Spinal cord (tissue), 10 donors: Measurements from ENCODE around the gene LPA. TPM values are rescaled to one million over a fixed set of nuclear protein-coding genes. Genes with fewer than 3 reads are reported as not detected.
"Not testable (repeated sequence)": the region's sequence is repeated elsewhere in the genome, so short reads cannot be mapped to it uniquely, and the experiment has no call there.

Source experiments
- DNase-seq, 6 donors: peaks; one replicate each; pipeline versions ENCODE4 v3.0.0 to v3.0.0-alpha.2; 2013 to 2015; ENCODE audit warnings: low spot score in 6 of 6, low read depth in 4 of 6
- H3K27ac ChIP-seq: one replicate; pipeline ENCODE4 v1.5.1; 2013; ENCODE audit warnings: low read depth, low read length, control low read depth
- H3K27me3 ChIP-seq: one replicate; pipeline ENCODE4 v1.6.1; 2013; ENCODE audit warnings: low read length; ENCODE audit not compliant: control insufficient read depth, insufficient read depth
- H3K36me3 ChIP-seq: one replicate; pipeline ENCODE4 v1.6.1; 2013; ENCODE audit warnings: low read length; ENCODE audit not compliant: control insufficient read depth, insufficient read depth
- H3K4me1 ChIP-seq: one replicate; pipeline ENCODE4 v1.6.1; 2013; ENCODE audit warnings: low read length; ENCODE audit not compliant: control insufficient read depth, insufficient read depth
- H3K4me3 ChIP-seq: one replicate; pipeline ENCODE4 v1.5.1; 2013; ENCODE audit warnings: low read depth, low read length, control low read depth
- H3K9me3 ChIP-seq: one replicate; pipeline ENCODE4 v1.6.1; 2013; ENCODE audit warnings: low read length; ENCODE audit not compliant: control insufficient read depth, insufficient read depth
- WGBS: methylation state at CpG from one replicate; pipeline ENCODE4 v1.1.5; 2013; ENCODE audit warnings: missing lambda C conversion rate; ENCODE audit not compliant: insufficient coverage; 5-methylcytosine and 5-hydroxymethylcytosine counted together
- polyA plus RNA-seq, 2 donors: library from polyadenylated mRNA; unstranded; fragments of 120-200 nt; gene quantifications; one replicate each; pipeline ENCODE4 v1.2.1, GENCODE V29; 2013; ENCODE audit not compliant: insufficient read length in 2 of 2
- total RNA-seq, 2 donors: library from RNA; depleted of rRNA in 1 of 2; stranded (reverse); fragments of 120-200 nt in 1 of 2; fragments of >200 nt in 1 of 2; gene quantifications; one replicate each; pipeline versions ENCODE4 v1.2.3 to v1.2.4, GENCODE V29; 2013 to 2014
- donor health status: healthy.

LPA gene
- total and polyA plus RNA-seq, 4 donors = 1.2 to 1.5 (median 1.2) TPM

DNA sequence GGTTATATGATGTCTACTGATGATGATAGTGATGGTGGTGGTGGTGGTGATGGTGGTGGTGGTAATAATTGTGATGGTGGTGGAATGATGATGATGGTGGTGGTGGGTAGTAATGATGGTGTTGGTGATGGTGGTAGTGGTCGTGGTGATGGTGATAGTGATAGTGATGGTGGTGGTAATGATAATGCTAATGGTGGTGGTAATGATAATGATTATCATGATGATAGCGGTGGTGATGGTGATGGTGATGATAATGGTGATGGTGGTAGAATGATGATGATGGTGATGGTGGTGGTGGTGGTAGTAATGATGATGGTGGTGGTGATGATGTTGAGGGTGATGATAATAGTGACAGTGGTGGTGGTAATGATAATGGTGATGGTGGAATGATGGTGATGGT lies 4.5 kb upstream of the LPA start:
- H3K27ac ChIP-seq = no peak overlapping the region
- whole genome bisulfite sequencing = 67% methylated on average over 2 of the region's 2 CpGs
- no peaks in the 10 kb centered on the region for H3K4me1 ChIP-seq
- no peak overlapping the region for H3K4me3 ChIP-seq
- H3K27me3 ChIP-seq = no peaks in the 10 kb centered on the region
- no peaks in the 10 kb centered on the region for H3K36me3 ChIP-seq
- H3K9me3 ChIP-seq = no peaks in the 10 kb centered on the region
- no peak for DNase-seq

DNA sequence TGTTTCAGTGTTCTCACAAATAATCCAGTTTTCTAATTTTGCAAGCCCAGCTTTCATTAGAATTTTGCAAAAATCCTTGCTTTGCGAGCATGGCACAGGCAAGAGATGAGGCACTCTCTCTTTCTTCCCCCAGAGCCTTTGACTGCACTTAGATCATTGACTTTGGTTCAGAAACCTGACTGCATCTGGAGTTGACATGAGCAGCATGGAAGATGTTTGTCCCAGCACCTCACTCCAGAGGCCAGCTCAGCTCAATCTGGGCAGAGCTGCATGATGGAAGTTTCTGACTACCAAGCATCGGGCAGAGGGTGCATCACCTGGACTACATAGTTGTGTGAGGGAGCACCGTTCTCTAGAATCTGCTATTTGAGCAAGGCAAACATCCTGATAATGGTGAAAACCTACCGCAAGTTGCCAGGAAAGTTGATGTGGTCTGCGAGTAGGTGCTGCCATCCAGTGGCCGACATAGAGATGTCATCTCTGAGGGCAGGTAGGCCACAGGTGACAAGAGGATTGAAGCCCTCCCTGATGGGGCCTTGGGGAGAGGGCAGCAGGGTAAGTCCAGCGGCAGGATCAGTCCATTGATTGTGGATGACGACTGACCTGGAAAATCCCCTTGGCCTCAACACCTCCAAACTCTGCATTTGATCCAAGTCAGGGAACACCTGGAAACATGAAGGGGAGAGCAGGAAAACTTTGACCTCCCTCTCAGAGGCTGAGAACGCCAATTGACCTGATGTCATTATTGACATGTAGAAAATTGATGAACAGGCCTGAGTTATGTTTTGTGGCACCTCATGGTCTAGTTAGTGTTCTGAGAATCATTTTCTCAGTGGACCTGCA lies 3.8 kb upstream of the LPA start:
- no peaks in the 10 kb centered on the region for H3K27me3 ChIP-seq
- 34% methylated on average over 8 of the region's 9 CpGs for WGBS
- DNase-seq = no peak
- H3K36me3 ChIP-seq = no peaks in the 10 kb centered on the region
- H3K9me3 ChIP-seq = no peaks in the 10 kb centered on the region
- no peak overlapping the region for H3K27ac ChIP-seq
- no peaks in the 10 kb centered on the region for H3K4me1 ChIP-seq
- H3K4me3 ChIP-seq = no peak overlapping the region

DNA sequence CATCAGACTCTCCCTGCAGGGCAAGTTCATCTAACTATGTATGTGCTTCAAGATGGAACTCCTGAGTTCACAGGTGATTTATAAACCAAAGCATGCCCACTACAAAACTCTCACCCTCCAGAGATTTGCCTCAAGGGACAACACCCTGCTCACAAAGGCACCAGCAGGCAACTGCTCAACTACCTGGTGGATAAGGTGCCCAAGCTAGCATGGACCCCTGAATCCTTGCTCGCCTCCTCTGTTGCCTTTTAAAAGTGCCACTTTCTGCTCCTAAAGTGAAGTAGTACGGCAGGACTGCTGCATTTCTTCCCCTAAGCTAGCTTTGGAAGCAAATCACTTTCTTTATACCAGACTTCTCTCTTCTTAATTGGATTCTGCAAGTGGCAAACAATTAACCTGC lies 1.2 kb downstream of the LPA start:
- WGBS = 58% methylated on average over 2 of the region's 2 CpGs
- H3K4me3 ChIP-seq = no peak overlapping the region
- H3K4me1 ChIP-seq = no peaks in the 10 kb centered on the region
- H3K36me3 ChIP-seq = no peaks in the 10 kb centered on the region
- no peak overlapping the region for H3K27ac ChIP-seq
- no peaks in the 10 kb centered on the region for H3K27me3 ChIP-seq
- DNase-seq = no peak
- H3K9me3 ChIP-seq = peaks cover 1% of the 10 kb centered on the region

DNA sequence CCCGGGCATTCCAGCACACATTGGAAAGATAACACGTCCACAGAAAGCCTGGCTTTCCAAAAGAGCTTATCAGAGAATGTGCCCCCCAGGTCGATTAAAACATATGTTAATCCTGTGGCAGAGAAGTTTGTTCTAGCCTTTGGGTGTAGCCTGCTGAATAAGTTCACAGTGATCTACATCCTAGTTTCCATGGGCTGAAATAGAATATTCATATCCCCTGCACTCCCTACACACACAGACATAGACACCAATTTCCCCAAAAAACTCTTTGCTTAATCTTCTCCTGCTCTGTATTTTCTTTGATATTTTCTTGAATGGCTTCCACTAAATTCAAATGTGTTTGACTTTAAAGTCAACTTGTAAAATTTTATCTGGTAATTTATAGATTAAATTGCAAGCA lies 1.6 kb downstream of the LPA start:
- Histone ChIP-seq H3K4me3 (no peak overlapping the region), H3K36me3 (no peaks in the 10 kb centered on the region), H3K9me3 (peaks cover 1% of the 10 kb centered on the region), H3K27me3 (no peaks in the 10 kb centered on the region), H3K27ac (no peak overlapping the region), H3K4me1 (no peaks in the 10 kb centered on the region)
- no peak for DNase-seq
- WGBS = 17% methylated on average over 1 of the region's 3 CpGs

DNA sequence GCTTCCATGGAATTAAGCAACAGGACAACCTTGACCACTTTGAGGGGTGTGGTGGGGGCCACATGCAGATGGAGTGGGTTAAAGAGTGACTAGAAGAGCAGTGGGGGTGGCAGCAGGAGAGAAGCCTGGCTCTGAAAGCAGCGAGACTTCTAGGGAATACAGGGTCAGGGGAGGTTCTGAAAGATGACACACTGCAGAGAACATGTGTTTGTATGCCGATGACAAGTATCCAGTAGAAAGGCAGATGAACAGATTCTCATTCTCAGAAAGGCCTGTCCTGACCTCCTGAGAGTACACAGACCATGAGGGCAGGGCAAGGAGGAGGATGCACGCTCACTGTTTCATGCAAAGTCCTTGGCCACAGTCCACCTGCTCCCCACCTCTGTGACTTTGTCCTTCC lies 2.9 kb downstream of the LPA start:
- Histone ChIP-seq H3K9me3 (peaks cover 4% of the 10 kb centered on the region), H3K4me3 (no peak overlapping the region), H3K4me1 (no peaks in the 10 kb centered on the region)

DNA sequence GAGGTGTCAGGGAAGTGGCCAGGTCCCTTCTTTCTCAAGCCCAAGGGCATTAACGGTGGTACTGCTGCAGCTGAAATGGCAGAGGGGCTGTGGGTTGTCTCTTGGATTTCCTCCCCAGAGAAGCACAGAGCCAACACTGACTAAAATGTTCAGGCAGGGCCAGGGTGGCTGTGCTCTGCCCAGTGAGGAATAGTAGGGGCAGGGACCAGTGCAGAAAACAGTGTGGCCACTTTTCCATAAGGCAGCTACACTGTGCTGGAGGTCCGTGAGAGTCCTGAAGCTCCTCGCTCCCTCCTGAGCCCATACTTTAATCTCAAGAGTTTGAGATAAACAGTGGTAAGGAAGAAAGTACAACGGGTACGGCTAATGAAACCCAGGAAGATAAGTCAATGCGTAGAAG lies 4.5 kb downstream of the LPA start:
- no peaks in the 10 kb centered on the region for H3K4me1 ChIP-seq
- H3K27ac ChIP-seq = no peak overlapping the region
- DNase-seq = no peak
- H3K36me3 ChIP-seq = no peaks in the 10 kb centered on the region
- no peak overlapping the region for H3K4me3 ChIP-seq
- no peaks in the 10 kb centered on the region for H3K27me3 ChIP-seq
- WGBS = 60% methylated on average over 1 of the region's 6 CpGs
- peaks cover 4% of the 10 kb centered on the region for H3K9me3 ChIP-seq

More for the DNA sequence above, 2.9 kb downstream of the LPA start:
- Histone ChIP-seq H3K36me3 (no peaks in the 10 kb centered on the region), H3K27ac (no peak overlapping the region), H3K27me3 (no peaks in the 10 kb centered on the region)
- DNase-seq = no peak
- 75% methylated on average over 2 of the region's 3 CpGs for WGBS

DNA sequence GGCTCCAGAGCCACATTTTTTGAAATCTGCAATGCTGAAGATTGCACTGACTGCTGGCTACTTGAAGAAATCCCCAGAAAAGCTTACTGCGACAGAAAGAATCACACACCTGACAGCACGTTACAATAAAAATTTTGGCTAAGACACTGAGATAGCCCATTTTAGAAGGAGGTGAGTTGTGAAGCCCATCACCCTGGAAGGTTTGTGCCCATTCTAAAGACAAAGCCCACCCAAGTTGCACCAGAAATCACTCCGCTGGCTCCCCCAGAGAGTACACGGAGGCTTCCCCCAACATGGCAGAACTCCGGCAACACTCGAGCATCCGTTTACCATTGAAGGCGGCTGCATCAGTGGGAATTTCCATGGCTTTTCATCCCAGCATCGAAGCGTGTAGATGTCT lies 29.4 kb downstream of the LPA start:
- Histone ChIP-seq H3K27me3 (no peaks in the 10 kb centered on the region), H3K27ac (no peak overlapping the region), H3K36me3 (no peaks in the 10 kb centered on the region), H3K4me3 (no peak overlapping the region), H3K4me1 (no peaks in the 10 kb centered on the region), H3K9me3 (no peaks in the 10 kb centered on the region)
- DNase-seq = peak in 1 of 6 donors; percentile 1
- 50% methylated on average over 2 of the region's 10 CpGs for WGBS

DNA sequence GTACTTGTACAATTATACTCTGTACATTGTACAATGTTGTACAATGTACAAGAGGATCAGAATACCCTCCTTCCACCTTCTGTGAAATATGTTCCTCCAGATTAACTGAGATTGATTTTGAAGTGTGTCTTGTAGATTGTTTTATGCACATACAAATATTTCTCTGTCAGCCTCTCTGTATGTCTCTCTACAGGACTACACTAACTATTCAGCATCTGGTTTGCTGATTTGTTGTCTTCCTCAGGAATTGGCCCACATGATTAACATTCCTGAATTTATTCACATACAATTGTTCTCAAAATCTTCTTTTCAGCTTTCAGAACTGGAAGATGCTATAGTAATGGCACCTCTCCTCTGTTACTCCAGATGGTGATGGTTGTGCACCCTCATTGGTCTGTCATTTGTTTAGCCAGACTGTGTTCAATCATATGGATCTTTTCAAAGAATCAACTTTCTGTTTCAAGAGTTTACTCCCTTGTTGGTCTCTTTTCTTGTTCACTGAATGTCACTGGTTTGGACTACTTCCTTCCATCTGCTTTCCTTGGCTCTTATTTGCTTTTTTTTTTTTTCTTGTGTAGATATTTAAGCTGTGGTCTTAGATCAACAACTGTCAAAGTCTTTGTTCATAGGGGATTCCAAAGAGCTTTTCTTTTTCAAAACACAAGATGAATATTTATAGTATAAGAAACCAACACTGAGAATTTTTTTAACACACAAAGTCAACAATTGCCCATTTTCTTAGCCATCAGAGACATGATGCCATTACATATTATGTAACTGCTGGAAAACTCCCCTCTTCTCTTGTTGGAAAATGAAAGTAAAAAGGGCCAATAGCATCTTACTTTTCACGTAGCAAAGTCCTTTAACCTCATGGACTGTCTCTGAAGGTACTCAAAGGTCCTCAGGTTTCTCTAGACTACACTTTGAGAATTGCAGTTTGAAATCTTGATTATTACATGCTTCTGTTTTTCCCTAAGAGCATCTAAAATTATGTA lies 67.9 kb downstream of the LPA start:
- WGBS = no CpG with 5 or more reads among the region's 1 CpG
- peak in 1 of 6 donors; percentile 63 for DNase-seq

DNA sequence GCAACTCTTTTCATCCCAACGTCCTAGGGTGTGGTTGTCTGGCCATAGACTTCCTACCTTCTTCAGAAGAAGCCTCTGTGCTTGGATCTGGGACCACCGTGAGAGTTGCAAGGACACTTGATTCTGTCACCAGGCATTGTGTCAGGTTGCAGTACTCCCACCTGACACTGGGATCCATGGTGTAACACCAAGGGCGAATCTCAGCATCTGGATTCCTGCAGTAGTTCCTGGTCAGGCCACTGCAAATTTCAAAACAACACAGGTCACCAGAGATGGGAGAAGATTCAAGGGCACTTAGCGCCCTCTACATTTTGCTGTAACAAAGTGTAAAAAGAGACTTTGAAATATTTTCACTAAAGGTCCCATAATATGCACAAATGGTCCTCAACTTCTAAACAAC lies 68.8 kb downstream of the LPA start:
- H3K27ac ChIP-seq, H3K4me1 ChIP-seq, H3K9me3 ChIP-seq, H3K4me3 ChIP-seq, H3K27me3 ChIP-seq, H3K36me3 ChIP-seq, DNase-seq: not testable (repeated sequence)
- 72% methylated on average over 2 of the region's 4 CpGs for WGBS

More for the DNA sequence above, 67.9 kb downstream of the LPA start:
- Histone ChIP-seq H3K9me3 (no peaks in the 10 kb centered on the region), H3K36me3 (no peaks in the 10 kb centered on the region), H3K4me1 (no peaks in the 10 kb centered on the region), H3K27ac (no peak overlapping the region), H3K4me3 (no peak overlapping the region), H3K27me3 (no peaks in the 10 kb centered on the region)
